Keratinocyte (primary cell): ENCODE measurements around the gene PKD1.

Experiments used
- EZH2 ChIP-seq: IDR thresholded peaks from one replicate; pipeline ENCODE4 v1.6.1; 2012; ENCODE audit warnings: inconsistent platforms, mild to moderate bottlenecking, low read length, moderate library complexity
- TF ChIP-seq, protein P1 (sequence below), 3 experiments: IDR thresholded peaks in 1 of 3; conservative IDR thresholded peaks in 1 of 3; optimal IDR thresholded peaks in 1 of 3; 2 replicates in 2 of 3; 3 replicates in 1 of 3; pipeline versions ENCODE3 to v1.5.1; 2011; ENCODE audit warnings: low read length in 3 of 3, mild to moderate bottlenecking in 3 of 3, moderate library complexity in 2 of 3, control low read depth in 1 of 3, inconsistent platforms in 1 of 3; ENCODE audit not compliant: insufficient read depth in 2 of 3; ENCODE audit errors: extremely low read depth in 1 of 3

DNA sequence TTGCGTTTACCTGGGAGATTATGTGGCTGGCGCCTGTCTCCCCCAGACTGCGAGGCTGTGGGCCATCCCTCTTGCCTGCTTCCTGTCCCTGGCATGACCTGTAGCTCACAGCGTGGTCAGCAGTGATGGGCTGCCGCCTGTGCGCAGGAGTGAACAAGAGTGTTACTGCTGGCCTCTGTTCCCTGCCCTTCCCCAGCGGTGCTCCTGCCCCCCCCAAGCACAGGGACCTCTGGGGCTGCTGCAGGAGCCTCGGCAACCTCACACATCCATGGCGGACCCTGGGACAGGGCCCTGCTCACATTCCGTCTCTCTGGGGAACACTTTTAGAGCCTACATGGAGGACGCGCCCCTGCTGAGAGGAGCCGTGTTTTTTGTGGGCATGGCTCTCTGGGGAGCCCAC is 77.3 kb downstream of the PKD1 start:
- TF ChIP-seq, protein P1, sequence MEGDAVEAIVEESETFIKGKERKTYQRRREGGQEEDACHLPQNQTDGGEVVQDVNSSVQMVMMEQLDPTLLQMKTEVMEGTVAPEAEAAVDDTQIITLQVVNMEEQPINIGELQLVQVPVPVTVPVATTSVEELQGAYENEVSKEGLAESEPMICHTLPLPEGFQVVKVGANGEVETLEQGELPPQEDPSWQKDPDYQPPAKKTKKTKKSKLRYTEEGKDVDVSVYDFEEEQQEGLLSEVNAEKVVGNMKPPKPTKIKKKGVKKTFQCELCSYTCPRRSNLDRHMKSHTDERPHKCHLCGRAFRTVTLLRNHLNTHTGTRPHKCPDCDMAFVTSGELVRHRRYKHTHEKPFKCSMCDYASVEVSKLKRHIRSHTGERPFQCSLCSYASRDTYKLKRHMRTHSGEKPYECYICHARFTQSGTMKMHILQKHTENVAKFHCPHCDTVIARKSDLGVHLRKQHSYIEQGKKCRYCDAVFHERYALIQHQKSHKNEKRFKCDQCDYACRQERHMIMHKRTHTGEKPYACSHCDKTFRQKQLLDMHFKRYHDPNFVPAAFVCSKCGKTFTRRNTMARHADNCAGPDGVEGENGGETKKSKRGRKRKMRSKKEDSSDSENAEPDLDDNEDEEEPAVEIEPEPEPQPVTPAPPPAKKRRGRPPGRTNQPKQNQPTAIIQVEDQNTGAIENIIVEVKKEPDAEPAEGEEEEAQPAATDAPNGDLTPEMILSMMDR (optimal IDR thresholded peaks at IDR 0.05 in 1 of 3, IDR thresholded peaks at IDR 0.05 in 1 of 3, conservative IDR thresholded peaks at IDR 0.05 in 1 of 3; ENCODE audit: extremely low read depth in 1 of 3, insufficient read depth in 2 of 3, low read length in 3 of 3): no peak
- no peak for TF ChIP-seq EZH2
